Measurements from ENCODE around the gene ZNF667.

The ZNF667 gene

GRCh38 chr19:56477429-56478338, 539 bp upstream of the ZNF667 start:
- no peaks in the 10 kb centered on the region for H3K27me3 ChIP-seq (ENCODE audit: control insufficient read depth, low read length)
- no peak overlapping the region for H3K4me2 ChIP-seq (ENCODE audit: low read length)
- no peaks in the 10 kb centered on the region for H3K36me3 ChIP-seq (ENCODE audit: control insufficient read depth, low read length)
- no peak overlapping the region for H3K4me3 ChIP-seq (ENCODE audit: low read length)
- no peak for TF ChIP-seq EZH2phosphoT487 (IDR thresholded peaks at IDR 0.05; ENCODE audit: borderline replicate concordance, low read length)
- no peak for TF ChIP-seq CTCF (IDR thresholded peaks at IDR 0.05; ENCODE audit: low read depth, low read length, poor library complexity, severe bottlenecking)
- no peaks in the 10 kb centered on the region for H3F3A ChIP-seq (ENCODE audit: control insufficient read depth, insufficient read depth)
- H3K9me3 ChIP-seq (ENCODE audit: control insufficient read depth, insufficient read depth, low read length) = peaks cover 16% of the 10 kb centered on the region; the same call in 1 of the 2 replicates
- H3K9me2 ChIP-seq (replicated peaks; ENCODE audit: control insufficient read depth, low read length) = no peaks in the 10 kb centered on the region
- H4K20me1 ChIP-seq (ENCODE audit: control insufficient read depth, insufficient read depth, low read depth, low read length) = no peaks in the 10 kb centered on the region
- no peaks in the 10 kb centered on the region for H3K79me2 ChIP-seq (ENCODE audit: control insufficient read depth, low read length)
- H3K4me1 ChIP-seq (ENCODE audit: control insufficient read depth, low read length) = no peaks in the 10 kb centered on the region
- no peak overlapping the region for H3K27ac ChIP-seq (ENCODE audit: low read depth, low read length)

- no peak overlapping the region for H3K4me2 ChIP-seq (ENCODE audit: low read length)
These were observed 1.1 kb downstream of the ZNF667 start for GRCh38 chr19:56476093-56476492.

GRCh38 chr19:56474308-56474707, 2.8 kb downstream of the ZNF667 start:
- TF ChIP-seq CTCF (IDR thresholded peaks at IDR 0.05; ENCODE audit: low read depth, low read length, poor library complexity, severe bottlenecking) = no peak
- TF ChIP-seq EZH2phosphoT487 (IDR thresholded peaks at IDR 0.05; ENCODE audit: borderline replicate concordance, low read length) = no peak
- no peak overlapping the region for H3K27ac ChIP-seq (ENCODE audit: low read depth, low read length)
- no peaks in the 10 kb centered on the region for H4K20me1 ChIP-seq (ENCODE audit: control insufficient read depth, insufficient read depth, low read depth, low read length)
- no peaks in the 10 kb centered on the region for H3K79me2 ChIP-seq (ENCODE audit: control insufficient read depth, low read length)
- H3K9me3 ChIP-seq (ENCODE audit: control insufficient read depth, insufficient read depth, low read length) = peaks cover 11% of the 10 kb centered on the region; the same call in 1 of the 2 replicates
- no peaks in the 10 kb centered on the region for H3K9me2 ChIP-seq (replicated peaks; ENCODE audit: control insufficient read depth, low read length)
- H3F3A ChIP-seq (ENCODE audit: control insufficient read depth, insufficient read depth) = no peaks in the 10 kb centered on the region
- no peaks in the 10 kb centered on the region for H3K4me1 ChIP-seq (ENCODE audit: control insufficient read depth, low read length)
- H3K27me3 ChIP-seq (ENCODE audit: control insufficient read depth, low read length) = no peaks in the 10 kb centered on the region
- no peak overlapping the region for H3K4me3 ChIP-seq (ENCODE audit: low read length)
- no peaks in the 10 kb centered on the region for H3K36me3 ChIP-seq (ENCODE audit: control insufficient read depth, low read length)
- no peak overlapping the region for H3K4me2 ChIP-seq (ENCODE audit: low read length)

More at GRCh38 chr19:56476093-56476492, 1.1 kb downstream of the ZNF667 start:
- H3K4me3 ChIP-seq (ENCODE audit: low read length) = no peak overlapping the region
- TF ChIP-seq CTCF (IDR thresholded peaks at IDR 0.05; ENCODE audit: low read depth, low read length, poor library complexity, severe bottlenecking) (no peak), EZH2phosphoT487 (IDR thresholded peaks at IDR 0.05; ENCODE audit: borderline replicate concordance, low read length) (no peak)
- peaks cover 16% of the 10 kb centered on the region; the same call in 1 of the 2 replicates for H3K9me3 ChIP-seq (ENCODE audit: control insufficient read depth, insufficient read depth, low read length)
- H3K79me2 ChIP-seq (ENCODE audit: control insufficient read depth, low read length) = no peaks in the 10 kb centered on the region
- no peaks in the 10 kb centered on the region for H3K36me3 ChIP-seq (ENCODE audit: control insufficient read depth, low read length)
- no peaks in the 10 kb centered on the region for H3K9me2 ChIP-seq (replicated peaks; ENCODE audit: control insufficient read depth, low read length)
- no peaks in the 10 kb centered on the region for H3F3A ChIP-seq (ENCODE audit: control insufficient read depth, insufficient read depth)
- no peaks in the 10 kb centered on the region for H3K4me1 ChIP-seq (ENCODE audit: control insufficient read depth, low read length)
- no peaks in the 10 kb centered on the region for H4K20me1 ChIP-seq (ENCODE audit: control insufficient read depth, insufficient read depth, low read depth, low read length)
- no peak overlapping the region for H3K27ac ChIP-seq (ENCODE audit: low read depth, low read length)
- H3K27me3 ChIP-seq (ENCODE audit: control insufficient read depth, low read length) = no peaks in the 10 kb centered on the region

Measured in DOHH2 (cell line).